ENCODE measurements around the gene DERL3.

DERL3 gene

GRCh38 chr22:23789638-23790037, 49.2 kb downstream of the DERL3 start:
- TF ChIP-seq, protein P1, sequence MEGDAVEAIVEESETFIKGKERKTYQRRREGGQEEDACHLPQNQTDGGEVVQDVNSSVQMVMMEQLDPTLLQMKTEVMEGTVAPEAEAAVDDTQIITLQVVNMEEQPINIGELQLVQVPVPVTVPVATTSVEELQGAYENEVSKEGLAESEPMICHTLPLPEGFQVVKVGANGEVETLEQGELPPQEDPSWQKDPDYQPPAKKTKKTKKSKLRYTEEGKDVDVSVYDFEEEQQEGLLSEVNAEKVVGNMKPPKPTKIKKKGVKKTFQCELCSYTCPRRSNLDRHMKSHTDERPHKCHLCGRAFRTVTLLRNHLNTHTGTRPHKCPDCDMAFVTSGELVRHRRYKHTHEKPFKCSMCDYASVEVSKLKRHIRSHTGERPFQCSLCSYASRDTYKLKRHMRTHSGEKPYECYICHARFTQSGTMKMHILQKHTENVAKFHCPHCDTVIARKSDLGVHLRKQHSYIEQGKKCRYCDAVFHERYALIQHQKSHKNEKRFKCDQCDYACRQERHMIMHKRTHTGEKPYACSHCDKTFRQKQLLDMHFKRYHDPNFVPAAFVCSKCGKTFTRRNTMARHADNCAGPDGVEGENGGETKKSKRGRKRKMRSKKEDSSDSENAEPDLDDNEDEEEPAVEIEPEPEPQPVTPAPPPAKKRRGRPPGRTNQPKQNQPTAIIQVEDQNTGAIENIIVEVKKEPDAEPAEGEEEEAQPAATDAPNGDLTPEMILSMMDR (IDR thresholded peaks at IDR 0.05; ENCODE audit: unreplicated experiment in 3 of 3), result no peak
- no peaks in the 10 kb centered on the region for H3K27me3 Mint-ChIP-seq (ENCODE audit: low read depth)
- H3K4me3 Mint-ChIP-seq, result peak overlapping the region; percentile 92 to 97 (median 95)
- peaks cover 57% of the 10 kb centered on the region for H3K4me1 Mint-ChIP-seq
- peak overlapping the region; percentile 66 to 87 (median 75) for H3K27ac Mint-ChIP-seq
- H3K36me3 Mint-ChIP-seq (ENCODE audit: low read depth), result peaks cover 32% of the 10 kb centered on the region
- H3K9me3 Mint-ChIP-seq, result no peaks in the 10 kb centered on the region

- peaks cover 60% of the 10 kb centered on the region for H3K4me1 Mint-ChIP-seq
- no peaks in the 10 kb centered on the region for H3K9me3 Mint-ChIP-seq
- H3K36me3 Mint-ChIP-seq (ENCODE audit: low read depth), result peaks cover 27% of the 10 kb centered on the region
- H3K27me3 Mint-ChIP-seq (ENCODE audit: low read depth), result no peaks in the 10 kb centered on the region
- TF ChIP-seq, protein P1 (IDR thresholded peaks at IDR 0.05; ENCODE audit: unreplicated experiment in 3 of 3), result no peak
- H3K4me3 Mint-ChIP-seq, result peak overlapping the region; percentile 92 to 97 (median 95)
- H3K27ac Mint-ChIP-seq, result peak overlapping the region; percentile 66 to 87 (median 75)
These were observed 49.7 kb downstream of the DERL3 start for GRCh38 chr22:23789121-23789520.

DNA sequence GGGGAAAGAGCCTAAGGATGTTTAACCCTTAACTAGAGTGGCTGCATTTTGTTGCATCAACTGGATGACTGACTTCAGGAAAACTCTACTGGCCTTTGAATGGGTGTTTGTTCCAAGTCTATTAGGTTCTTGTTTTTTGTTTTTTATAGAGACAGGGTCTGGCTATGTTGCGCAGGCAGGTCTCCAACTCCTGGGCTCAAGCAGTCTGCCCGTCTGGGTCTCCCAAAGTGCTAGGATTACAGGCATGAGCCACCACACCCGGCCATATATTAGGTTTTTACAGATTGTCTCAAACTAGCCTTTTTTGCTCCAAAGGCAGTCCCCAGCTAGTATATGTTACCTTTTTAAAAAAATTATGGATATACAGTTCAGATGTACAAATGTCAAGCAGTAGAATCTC, 50.9 kb downstream of the DERL3 start:
- TF ChIP-seq, protein P1 (IDR thresholded peaks at IDR 0.05; ENCODE audit: unreplicated experiment in 3 of 3), result no peak
- Mint-ChIP-seq H3K4me1 (peaks cover 55% of the 10 kb centered on the region), H3K27me3 (ENCODE audit: low read depth) (no peaks in the 10 kb centered on the region), H3K27ac (peak overlapping the region; percentile 98 to 100 (median 99)), H3K9me3 (no peaks in the 10 kb centered on the region), H3K4me3 (peak overlapping the region; percentile 92 to 97 (median 95)), H3K36me3 (ENCODE audit: low read depth) (peaks cover 20% of the 10 kb centered on the region)

DNA sequence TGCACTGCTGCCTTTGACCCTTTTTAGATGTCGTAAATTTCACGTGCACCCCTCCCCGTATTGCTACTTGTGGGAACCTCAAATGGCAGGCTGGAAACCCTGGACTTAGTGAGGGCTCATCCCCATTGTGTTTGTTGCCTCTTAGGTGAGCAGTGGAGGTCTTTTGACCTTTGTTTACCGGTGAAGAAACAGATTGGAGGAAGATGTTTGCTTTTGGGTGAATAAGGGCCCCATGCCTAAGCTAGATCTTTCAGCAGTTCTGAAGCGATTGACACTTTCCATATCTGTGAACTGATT, 51.3 kb downstream of the DERL3 start:
- Mint-ChIP-seq H3K4me3 (peak overlapping the region; percentile 92 to 97 (median 95)), H3K27ac (peak overlapping the region; percentile 98 to 100 (median 99)), H3K36me3 (ENCODE audit: low read depth) (peaks cover 17% of the 10 kb centered on the region), H3K9me3 (no peaks in the 10 kb centered on the region), H3K27me3 (ENCODE audit: low read depth) (no peaks in the 10 kb centered on the region), H3K4me1 (peaks cover 51% of the 10 kb centered on the region)
- TF ChIP-seq, protein P1 (IDR thresholded peaks at IDR 0.05; ENCODE audit: unreplicated experiment in 3 of 3), result no peak

- Mint-ChIP-seq H3K4me3 (peak within 1 kb of the TSS; percentile 92 to 97 (median 95)), H3K4me1 (peaks cover 46% of the 10 kb centered on the region), H3K27me3 (ENCODE audit: low read depth) (no peaks in the 10 kb centered on the region), H3K36me3 (ENCODE audit: low read depth) (peaks cover 11% of the 10 kb centered on the region), H3K9me3 (no peaks in the 10 kb centered on the region), H3K27ac (peak within 1 kb of the TSS; percentile 98 to 100 (median 99))
- TF ChIP-seq, protein P1 (IDR thresholded peaks at IDR 0.05; ENCODE audit: unreplicated experiment in 3 of 3), result no peak
These were observed 51.8 kb downstream of the DERL3 start, which contains the start of gene SMARCB1 for GRCh38 chr22:23786752-23787599. Gene SMARCB1 (plus strand): TSS chr22:23786966. CDS start chr22:23787170, 204 bp downstream.
